ENCODE measurements around the gene CDHR2. TPM values are rescaled to one million over a fixed set of nuclear protein-coding genes. Genes with fewer than 3 reads are reported as not detected.
A peak's percentile ranks its signal among the peaks of the same experiment; 100 is the strongest.
"Not testable (repeated sequence)": the region's sequence is repeated elsewhere in the genome, so short reads cannot be mapped to it uniquely, and the experiment has no call there.

The CDHR2 gene
- total RNA-seq, 4 donors from 2014 or later: not detected

GRCh38 chr5:176545737-176546509 is 3.2 kb upstream of the CDHR2 start:
- 81 to 84% methylated on average over 10 to 13 of the region's 13 CpGs for WGBS, 2 donors
- Histone ChIP-seq H3K4me1 (peaks cover 0 to 27% (median 16%) of the 10 kb centered on the region in 4 donors), H3K27ac (peak overlapping the region in 1 of 4 donors; percentile 85)

GRCh38 chr5:176547802-176548201 is 1.3 kb upstream of the CDHR2 start:
- DNase-seq (ENCODE audit: low spot score in 2 of 2): no peak
- 73 to 76% methylated on average over 8 of the region's 8 CpGs for WGBS, 2 donors
- no peak overlapping the region for H3K4me3 ChIP-seq
- no peaks in the 10 kb centered on the region for H3K9me3 ChIP-seq
- TF ChIP-seq POLR2A (IDR thresholded peaks at IDR 0.05): no peak
- H3K27me3 ChIP-seq: peaks cover 0 to 13% of the 10 kb centered on the region in 2 donors
- peak overlapping the region in 1 of 4 donors; percentile 59 for H3K27ac ChIP-seq
- H3K36me3 ChIP-seq: no peaks in the 10 kb centered on the region
- H3K4me1 ChIP-seq: peaks cover 0 to 9% (median 6%) of the 10 kb centered on the region in 4 donors

More at GRCh38 chr5:176545737-176546509, 3.2 kb upstream of the CDHR2 start:
- Histone ChIP-seq H3K9me3 (no peaks in the 10 kb centered on the region), H3K36me3 (no peaks in the 10 kb centered on the region), H3K27me3 (peaks cover 0 to 6% of the 10 kb centered on the region in 2 donors), H3K4me3 (no peak overlapping the region)
- TF ChIP-seq CTCF (IDR thresholded peaks at IDR 0.05): no peak
- no peak for TF ChIP-seq EP300 (IDR thresholded peaks at IDR 0.05)
- no peak for TF ChIP-seq POLR2A (IDR thresholded peaks at IDR 0.05)
- DNase-seq (ENCODE audit: low spot score in 2 of 2): no peak

DNA sequence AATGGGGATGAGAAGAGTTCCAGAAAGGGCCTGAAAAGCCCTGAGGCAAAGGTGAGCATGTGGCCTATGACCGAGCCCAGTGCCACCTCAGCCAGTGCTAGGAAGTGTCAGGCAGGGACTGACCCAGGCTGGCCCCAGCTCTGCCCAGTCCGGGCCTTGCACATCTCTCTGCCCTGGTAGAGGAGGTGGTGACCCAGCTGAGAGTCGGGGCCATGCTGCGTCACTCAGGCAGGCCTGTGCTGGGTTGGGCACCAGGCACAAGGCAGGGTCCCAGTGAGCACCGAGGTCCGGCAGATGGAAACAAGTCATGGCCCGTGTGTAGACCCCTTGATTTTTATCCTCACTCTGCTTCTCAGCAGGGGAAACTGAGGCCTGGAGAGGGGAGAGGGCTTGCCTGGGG is 729 bp downstream of the CDHR2 start:
- no peak for DNase-seq (ENCODE audit: low spot score in 2 of 2)
- Histone ChIP-seq H3K27ac (peak overlapping the region in 1 of 4 donors; percentile 59), H3K27me3 (peaks cover 0 to 27% of the 10 kb centered on the region in 2 donors), H3K4me3 (peak overlapping the region in 1 of 4 donors; percentile 5), H3K9me3 (no peaks in the 10 kb centered on the region), H3K36me3 (no peaks in the 10 kb centered on the region), H3K4me1 (no peaks in the 10 kb centered on the region)
- TF ChIP-seq EP300 (IDR thresholded peaks at IDR 0.05) (no peak), POLR2A (IDR thresholded peaks at IDR 0.05) (no peak), CTCF (IDR thresholded peaks at IDR 0.05) (no peak)
- 78 to 79% methylated on average over 7 of the region's 7 CpGs for WGBS, 2 donors

DNA sequence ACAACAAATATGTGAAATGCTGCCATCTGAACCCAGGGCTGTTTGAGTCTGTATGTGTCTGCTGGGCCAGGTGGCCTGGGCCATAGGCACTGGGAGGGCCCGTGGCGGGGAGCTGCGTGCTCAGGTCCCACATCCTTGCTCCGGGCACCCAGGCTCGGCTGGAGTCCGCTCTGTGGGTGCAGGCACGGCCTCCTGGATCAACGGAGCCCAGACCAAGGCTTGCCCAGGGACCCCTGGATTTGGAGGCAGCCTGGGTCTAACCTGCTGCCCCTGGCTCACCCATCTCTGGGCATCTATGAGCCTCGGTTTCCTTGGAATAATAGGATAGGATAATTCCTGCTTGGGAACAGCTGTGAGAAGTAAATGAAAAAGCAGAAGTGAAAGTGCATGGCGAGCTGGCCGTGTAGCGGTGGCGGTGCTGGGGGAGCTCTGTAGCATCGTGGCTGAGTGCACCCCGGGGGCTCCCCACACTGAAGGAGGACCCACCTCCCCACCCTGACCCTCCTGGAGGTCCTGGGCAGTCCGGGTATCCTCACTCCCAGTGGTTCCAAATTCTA is 1.2 kb downstream of the CDHR2 start:
- TF ChIP-seq EP300 (IDR thresholded peaks at IDR 0.05) (no peak), POLR2A (IDR thresholded peaks at IDR 0.05) (no peak), CTCF (IDR thresholded peaks at IDR 0.05) (no peak)
- no peaks in the 10 kb centered on the region for H3K36me3 ChIP-seq
- peaks cover 0 to 27% of the 10 kb centered on the region in 2 donors for H3K27me3 ChIP-seq
- H3K9me3 ChIP-seq: no peaks in the 10 kb centered on the region
- no peak for DNase-seq (ENCODE audit: low spot score in 2 of 2)
- no peaks in the 10 kb centered on the region for H3K4me1 ChIP-seq
- 74 to 77% methylated on average over 16 of the region's 16 CpGs for WGBS, 2 donors
- peak overlapping the region in 1 of 4 donors; percentile 59 for H3K27ac ChIP-seq
- H3K4me3 ChIP-seq: peak overlapping the region in 1 of 4 donors; percentile 27

DNA sequence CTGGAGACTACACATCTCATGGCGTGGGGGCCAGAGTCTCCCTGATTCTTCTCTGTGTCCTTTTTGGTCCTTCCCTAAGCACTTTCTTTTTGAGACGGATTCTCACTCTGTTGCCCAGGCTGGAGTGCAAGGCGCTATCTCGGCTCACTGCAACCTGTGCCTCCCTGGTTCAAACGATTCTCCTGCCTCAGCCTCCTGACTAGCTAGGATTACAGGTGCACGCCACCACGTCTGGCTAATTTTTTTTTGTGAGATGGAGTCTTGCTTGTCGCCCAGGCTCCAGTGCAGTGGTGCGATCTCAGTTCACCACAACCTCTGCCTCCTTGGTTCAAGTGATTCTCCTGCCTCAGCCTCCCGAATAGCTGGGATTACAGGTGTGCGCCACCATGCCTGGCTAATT is 1.8 kb downstream of the CDHR2 start:
- not testable (repeated sequence) for DNase-seq (ENCODE audit: low spot score in 2 of 2); H3K4me3 ChIP-seq; H3K4me1 ChIP-seq; H3K9me3 ChIP-seq; H3K36me3 ChIP-seq
- 82 to 85% methylated on average over 11 of the region's 11 CpGs for WGBS, 2 donors
- peaks cover 0 to 27% of the 10 kb centered on the region in 2 donors for H3K27me3 ChIP-seq
- H3K27ac ChIP-seq: peak overlapping the region in 1 of 4 donors; percentile 59

- no peak overlapping the region for H3K27ac ChIP-seq
- peaks cover 0 to 27% of the 10 kb centered on the region in 2 donors for H3K27me3 ChIP-seq
- no peak overlapping the region for H3K4me3 ChIP-seq
- no peak for TF ChIP-seq CTCF (IDR thresholded peaks at IDR 0.05)
- TF ChIP-seq EP300 (IDR thresholded peaks at IDR 0.05): no peak
- TF ChIP-seq POLR2A (IDR thresholded peaks at IDR 0.05): no peak
- no peaks in the 10 kb centered on the region for H3K4me1 ChIP-seq
- H3K9me3 ChIP-seq: no peaks in the 10 kb centered on the region
- 67 to 81% methylated on average over 11 of the region's 11 CpGs for WGBS, 2 donors
- H3K36me3 ChIP-seq: no peaks in the 10 kb centered on the region
- no peak for DNase-seq (ENCODE audit: low spot score in 2 of 2)
These were observed 3.3 kb downstream of the CDHR2 start for GRCh38 chr5:176552332-176552869.

Data from tibial nerve (tissue), 4 donors.